ENCODE data around the gene IL27RA. TPM values are rescaled to one million over a fixed set of nuclear protein-coding genes. Genes with fewer than 3 reads are reported as not detected.

Gene IL27RA
- total and polyA plus RNA-seq, 2 donors (not counting 3 experiments of a cell fraction or from before 2014, with no cell fraction given), result 1.6 to 4.5 TPM

DNA sequence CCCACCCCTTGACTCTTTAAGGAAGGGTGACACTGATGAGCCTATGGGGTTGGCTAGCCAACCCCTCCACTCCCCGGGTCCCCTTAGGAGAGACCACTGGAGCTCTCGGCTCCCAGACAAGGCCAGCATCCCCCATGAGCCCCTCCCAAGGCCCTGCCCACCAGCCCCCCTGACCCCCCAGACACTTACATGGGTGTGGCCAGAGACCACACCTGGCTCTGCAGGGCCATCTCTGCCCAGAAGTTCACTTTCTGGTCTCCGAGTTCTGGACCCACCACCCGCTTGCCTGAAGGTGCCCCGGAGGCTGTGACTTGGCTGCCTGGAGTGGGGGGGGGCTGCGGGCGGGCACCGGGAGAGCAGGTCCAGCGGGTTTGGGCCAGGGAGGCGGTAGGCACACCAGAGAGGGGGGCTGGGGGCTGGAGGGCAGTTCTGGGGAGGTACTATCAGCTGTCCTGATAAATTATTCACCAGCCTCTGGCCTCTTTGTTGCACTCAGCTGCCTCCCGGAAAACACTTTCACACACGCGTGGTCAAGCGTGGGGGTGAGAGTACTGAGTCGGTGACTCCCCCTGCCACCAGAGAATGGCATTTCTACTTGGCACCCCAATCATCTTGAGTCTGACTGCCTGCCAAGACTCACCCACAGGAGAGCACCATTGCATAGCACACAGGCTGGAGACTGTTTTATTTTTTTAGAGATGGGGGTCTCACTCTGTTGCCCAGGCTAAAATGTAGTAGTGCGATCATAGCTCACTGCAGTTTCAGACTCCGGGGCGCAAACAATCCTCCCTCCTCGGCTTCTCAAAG lies 30.4 kb downstream of the IL27RA start, which contains the start of gene PALM3:
PALM3 (minus strand) TSS at position 326 of the 807 bp plus-strand sequence; CDS start at position 230, 96 bp downstream.
- no peak within 1 kb of the TSS for H3K4me3 ChIP-seq (replicated peaks in 1 of 3; ENCODE audit: insufficient read depth in 1 of 3, low read depth in 1 of 3, low read length in 3 of 3)
- no peaks in the 10 kb centered on the region for H4K20me1 ChIP-seq (replicated peaks; ENCODE audit: control insufficient read depth, extremely low read depth, insufficient read depth, low read length)
- CTCF ChIA-PET, result interaction anchor here (1.6 to 3.4 kb wide), 2 partner anchors 15 to 68 kb away, joined by 4 to 58 read pairs; no protein-coding TSS in a partner anchor
- no peak within 1 kb of the TSS for H2AFZ ChIP-seq (ENCODE audit: low read depth, low read length)
- DNase-seq (ENCODE audit: low read depth, low spot score), result no peak
- H3K36me3 ChIP-seq (ENCODE audit: control insufficient read depth in 2 of 2, extremely low read depth in 1 of 2, insufficient read depth in 2 of 2, low read length in 2 of 2), result no peaks in the 10 kb centered on the region
- BruUV-seq (replicated peaks), result no TSS peak
- no peaks in the 10 kb centered on the region for H3K79me2 ChIP-seq (ENCODE audit: control insufficient read depth, insufficient read depth, low read length)
- peaks cover 7 to 8% of the 10 kb centered on the region in 2 experiments for H3K27me3 ChIP-seq (ENCODE audit: control insufficient read depth in 2 of 2, insufficient read depth in 2 of 2, low read length in 2 of 2)
- no peak within 1 kb of the TSS for H3K4me2 ChIP-seq (ENCODE audit: insufficient read depth, low read length)
- TF ChIP-seq GATA2 (IDR thresholded peaks at IDR 0.05; ENCODE audit: insufficient read depth, insufficient read length, low read depth, low read length), result no peak
- TF ChIP-seq, protein P1, sequence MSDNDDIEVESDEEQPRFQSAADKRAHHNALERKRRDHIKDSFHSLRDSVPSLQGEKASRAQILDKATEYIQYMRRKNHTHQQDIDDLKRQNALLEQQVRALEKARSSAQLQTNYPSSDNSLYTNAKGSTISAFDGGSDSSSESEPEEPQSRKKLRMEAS (IDR thresholded peaks at IDR 0.05; ENCODE audit: insufficient read depth, insufficient read length), result no peak
- no peak for TF ChIP-seq FOS (IDR thresholded peaks at IDR 0.05; ENCODE audit: borderline replicate concordance, insufficient read depth, low read length)
- no peak for TF ChIP-seq EZH2 (IDR thresholded peaks at IDR 0.05; ENCODE audit: borderline replicate concordance, low read depth, low read length, severe bottlenecking)
- no peak for TF ChIP-seq JUN (IDR thresholded peaks at IDR 0.05; ENCODE audit: borderline replicate concordance, insufficient read depth, insufficient read length, low read depth)
- H3K27ac ChIP-seq (ENCODE audit: insufficient read depth, low read depth, low read length), result no peak within 1 kb of the TSS
- POLR2A ChIA-PET, result no interaction called here
- dilution Hi-C loops (cut with MboI; ENCODE audit: extremely low pct_ligation_motif_present, low sequenced_read_pairs), result no loop called here
- no peak within 1 kb of the TSS for H3K9ac ChIP-seq (replicated peaks; ENCODE audit: extremely low read depth, insufficient read depth, low read length)
- H3K9me3 ChIP-seq (replicated peaks; ENCODE audit: control insufficient read depth, insufficient read depth, low read length), result no peaks in the 10 kb centered on the region
- FAIRE-seq, result no peak
- intact Hi-C loops (cut with micrococcal nuclease), result no loop called here
- no peaks in the 10 kb centered on the region for H3K4me1 ChIP-seq (ENCODE audit: control insufficient read depth, extremely low read depth, insufficient read depth, low read length)
- H3K9me1 ChIP-seq (replicated peaks; ENCODE audit: control insufficient read depth, extremely low read depth, insufficient read depth, low read length), result no peaks in the 10 kb centered on the region

DNA sequence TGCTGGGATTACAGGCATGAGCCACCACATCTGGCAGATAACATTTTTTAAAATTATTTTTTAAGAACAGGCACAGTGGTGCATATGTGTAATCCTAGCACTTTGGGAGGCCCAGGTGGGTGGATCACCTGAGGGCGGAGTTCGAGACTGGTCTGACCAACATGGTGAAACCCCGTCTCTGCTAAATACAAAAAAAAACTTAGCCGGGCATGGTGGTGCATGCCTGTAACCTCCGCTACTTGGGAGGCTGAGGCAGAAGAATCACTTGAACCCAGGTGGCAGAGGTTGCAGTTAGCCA lies 30.9 kb downstream of the IL27RA start:
- ChIA-PET CTCF (no interaction called here), POLR2A (no interaction called here)
- Histone ChIP-seq H2AFZ (ENCODE audit: low read depth, low read length) (no peak overlapping the region), H4K20me1 (replicated peaks; ENCODE audit: control insufficient read depth, extremely low read depth, insufficient read depth, low read length) (no peaks in the 10 kb centered on the region), H3K4me1 (ENCODE audit: control insufficient read depth, extremely low read depth, insufficient read depth, low read length) (no peaks in the 10 kb centered on the region), H3K36me3 (ENCODE audit: control insufficient read depth in 2 of 2, extremely low read depth in 1 of 2, insufficient read depth in 2 of 2, low read length in 2 of 2) (no peaks in the 10 kb centered on the region), H3K4me2 (ENCODE audit: insufficient read depth, low read length) (no peak overlapping the region), H3K9ac (replicated peaks; ENCODE audit: extremely low read depth, insufficient read depth, low read length) (no peak overlapping the region), H3K27me3 (ENCODE audit: control insufficient read depth in 2 of 2, insufficient read depth in 2 of 2, low read length in 2 of 2) (peaks cover 7 to 8% of the 10 kb centered on the region in 2 experiments), H3K4me3 (replicated peaks in 1 of 3; ENCODE audit: insufficient read depth in 1 of 3, low read depth in 1 of 3, low read length in 3 of 3) (no peak overlapping the region), H3K27ac (ENCODE audit: insufficient read depth, low read depth, low read length) (no peak overlapping the region), H3K9me3 (replicated peaks; ENCODE audit: control insufficient read depth, insufficient read depth, low read length) (no peaks in the 10 kb centered on the region), H3K79me2 (ENCODE audit: control insufficient read depth, insufficient read depth, low read length) (no peaks in the 10 kb centered on the region), H3K9me1 (replicated peaks; ENCODE audit: control insufficient read depth, extremely low read depth, insufficient read depth, low read length) (no peaks in the 10 kb centered on the region)
- TF ChIP-seq, protein P2, sequence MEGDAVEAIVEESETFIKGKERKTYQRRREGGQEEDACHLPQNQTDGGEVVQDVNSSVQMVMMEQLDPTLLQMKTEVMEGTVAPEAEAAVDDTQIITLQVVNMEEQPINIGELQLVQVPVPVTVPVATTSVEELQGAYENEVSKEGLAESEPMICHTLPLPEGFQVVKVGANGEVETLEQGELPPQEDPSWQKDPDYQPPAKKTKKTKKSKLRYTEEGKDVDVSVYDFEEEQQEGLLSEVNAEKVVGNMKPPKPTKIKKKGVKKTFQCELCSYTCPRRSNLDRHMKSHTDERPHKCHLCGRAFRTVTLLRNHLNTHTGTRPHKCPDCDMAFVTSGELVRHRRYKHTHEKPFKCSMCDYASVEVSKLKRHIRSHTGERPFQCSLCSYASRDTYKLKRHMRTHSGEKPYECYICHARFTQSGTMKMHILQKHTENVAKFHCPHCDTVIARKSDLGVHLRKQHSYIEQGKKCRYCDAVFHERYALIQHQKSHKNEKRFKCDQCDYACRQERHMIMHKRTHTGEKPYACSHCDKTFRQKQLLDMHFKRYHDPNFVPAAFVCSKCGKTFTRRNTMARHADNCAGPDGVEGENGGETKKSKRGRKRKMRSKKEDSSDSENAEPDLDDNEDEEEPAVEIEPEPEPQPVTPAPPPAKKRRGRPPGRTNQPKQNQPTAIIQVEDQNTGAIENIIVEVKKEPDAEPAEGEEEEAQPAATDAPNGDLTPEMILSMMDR (IDR thresholded peaks at IDR 0.05; ENCODE audit: extremely low read depth in 1 of 2, insufficient read depth in 1 of 2, low read depth in 1 of 2, low read length in 2 of 2), result no peak
- TF ChIP-seq JUN (IDR thresholded peaks at IDR 0.05; ENCODE audit: borderline replicate concordance, insufficient read depth, insufficient read length, low read depth), result no peak
- no peak for TF ChIP-seq GATA2 (IDR thresholded peaks at IDR 0.05; ENCODE audit: insufficient read depth, insufficient read length, low read depth, low read length)
- no peak for TF ChIP-seq POLR2AphosphoS5 (IDR thresholded peaks at IDR 0.05; ENCODE audit: insufficient read depth, low read depth, low read length)
- TF ChIP-seq FOS (IDR thresholded peaks at IDR 0.05; ENCODE audit: borderline replicate concordance, insufficient read depth, low read length), result no peak
- TF ChIP-seq POLR2A (IDR thresholded peaks at IDR 0.05; ENCODE audit: low read depth, low read length), result no peak
- TF ChIP-seq, protein P1 (IDR thresholded peaks at IDR 0.05; ENCODE audit: insufficient read depth, insufficient read length), result no peak
- TF ChIP-seq EZH2 (IDR thresholded peaks at IDR 0.05; ENCODE audit: borderline replicate concordance, low read depth, low read length, severe bottlenecking), result no peak
- no peak for TF ChIP-seq MYC (IDR thresholded peaks at IDR 0.05; ENCODE audit: low read depth, low read length)
- BruUV-seq (replicated peaks), result no TSS peak
- intact Hi-C loops (cut with micrococcal nuclease), result no loop called here
- no peak for DNase-seq (ENCODE audit: low read depth, low spot score)
- dilution Hi-C loops (cut with MboI; ENCODE audit: extremely low pct_ligation_motif_present, low sequenced_read_pairs), result no loop called here
- FAIRE-seq, result no peak

All from endothelial cell of umbilical vein (primary cell).